ENCODE measurements around the gene PRKAG1. TPM values are rescaled to one million over a fixed set of nuclear protein-coding genes. Genes with fewer than 3 reads are reported as not detected.
A peak's percentile ranks its signal among the peaks of the same experiment; 100 is the strongest.

Gene PRKAG1
- total RNA-seq, 4 donors from 2014 or later = 55.9 to 79.9 (median 64.2) TPM

DNA sequence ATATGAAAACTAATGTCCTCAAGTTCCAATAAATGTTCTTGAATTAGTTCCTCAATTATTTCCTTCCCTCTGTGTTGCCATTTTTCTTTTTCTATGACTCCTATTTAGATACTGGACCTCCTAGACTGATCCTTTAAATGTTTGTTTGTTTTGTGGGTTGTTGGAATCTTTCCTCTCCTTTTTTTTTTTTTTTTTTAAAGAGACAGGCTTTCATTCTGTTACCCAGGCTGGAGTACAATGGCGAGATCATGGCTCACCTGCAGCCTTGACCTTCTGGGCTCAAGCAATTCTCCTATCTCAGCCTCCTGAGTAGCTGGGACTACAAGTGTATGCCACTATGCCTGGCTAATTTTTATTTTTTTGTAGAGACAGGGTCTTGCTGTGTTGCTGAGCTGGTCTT is 9.6 kb downstream of the PRKAG1 start:
- Histone ChIP-seq H3K4me1 (no peaks in the 10 kb centered on the region), H3K36me3 (peaks cover 0 to 92% of the 10 kb centered on the region in 2 donors), H3K4me3 (no peak overlapping the region), H3K27ac (no peak overlapping the region), H3K9me3 (no peaks in the 10 kb centered on the region), H3K27me3 (peaks cover 27% of the 10 kb centered on the region)
- WGBS, 2 donors (ENCODE audit: low coverage in 1 of 2) = 80% methylated on average over 1 of the region's 1 CpG; no CpG with 5 or more reads in 1 of the 2 donors
- TF ChIP-seq, protein P1, sequence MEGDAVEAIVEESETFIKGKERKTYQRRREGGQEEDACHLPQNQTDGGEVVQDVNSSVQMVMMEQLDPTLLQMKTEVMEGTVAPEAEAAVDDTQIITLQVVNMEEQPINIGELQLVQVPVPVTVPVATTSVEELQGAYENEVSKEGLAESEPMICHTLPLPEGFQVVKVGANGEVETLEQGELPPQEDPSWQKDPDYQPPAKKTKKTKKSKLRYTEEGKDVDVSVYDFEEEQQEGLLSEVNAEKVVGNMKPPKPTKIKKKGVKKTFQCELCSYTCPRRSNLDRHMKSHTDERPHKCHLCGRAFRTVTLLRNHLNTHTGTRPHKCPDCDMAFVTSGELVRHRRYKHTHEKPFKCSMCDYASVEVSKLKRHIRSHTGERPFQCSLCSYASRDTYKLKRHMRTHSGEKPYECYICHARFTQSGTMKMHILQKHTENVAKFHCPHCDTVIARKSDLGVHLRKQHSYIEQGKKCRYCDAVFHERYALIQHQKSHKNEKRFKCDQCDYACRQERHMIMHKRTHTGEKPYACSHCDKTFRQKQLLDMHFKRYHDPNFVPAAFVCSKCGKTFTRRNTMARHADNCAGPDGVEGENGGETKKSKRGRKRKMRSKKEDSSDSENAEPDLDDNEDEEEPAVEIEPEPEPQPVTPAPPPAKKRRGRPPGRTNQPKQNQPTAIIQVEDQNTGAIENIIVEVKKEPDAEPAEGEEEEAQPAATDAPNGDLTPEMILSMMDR (IDR thresholded peaks at IDR 0.05) = no peak
- TF ChIP-seq POLR2A (IDR thresholded peaks at IDR 0.05) (no peak), POLR2AphosphoS5 (IDR thresholded peaks at IDR 0.05) (no peak), EP300 (IDR thresholded peaks at IDR 0.05) (no peak)
- no peak for ATAC-seq

DNA sequence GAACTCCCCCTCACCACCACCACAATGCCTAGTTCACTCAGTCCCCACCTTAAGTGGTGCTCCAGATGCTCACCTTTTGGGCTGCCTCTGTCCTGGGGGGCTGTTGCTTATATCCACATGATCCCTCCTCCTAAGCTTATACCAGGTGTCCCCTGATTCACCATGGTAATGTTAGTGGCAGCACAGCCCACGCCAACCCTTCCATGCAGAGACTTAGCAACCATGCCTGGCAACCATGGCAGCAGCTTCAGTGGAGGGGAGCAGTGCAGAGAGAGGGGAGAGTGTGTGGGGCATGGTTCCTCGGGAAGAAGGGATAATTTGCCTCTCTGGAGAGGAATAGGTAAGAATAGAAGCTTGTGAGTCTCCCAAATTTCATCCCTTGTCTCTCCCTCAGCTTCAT is 18.2 kb downstream of the PRKAG1 start:
- Histone ChIP-seq H3K4me1 (peaks cover 5 to 41% (median 33%) of the 10 kb centered on the region in 3 donors), H3K36me3 (peaks cover 0 to 53% of the 10 kb centered on the region in 2 donors), H3K4me3 (no peak overlapping the region), H3K27ac (no peak overlapping the region), H3K9me3 (no peaks in the 10 kb centered on the region), H3K27me3 (peaks cover 98% of the 10 kb centered on the region)
- no peak for ATAC-seq
- WGBS, 2 donors (ENCODE audit: low coverage in 1 of 2) = 80 to 83% methylated on average over 1 of the region's 2 CpGs
- TF ChIP-seq POLR2AphosphoS5 (IDR thresholded peaks at IDR 0.05) = no peak

DNA sequence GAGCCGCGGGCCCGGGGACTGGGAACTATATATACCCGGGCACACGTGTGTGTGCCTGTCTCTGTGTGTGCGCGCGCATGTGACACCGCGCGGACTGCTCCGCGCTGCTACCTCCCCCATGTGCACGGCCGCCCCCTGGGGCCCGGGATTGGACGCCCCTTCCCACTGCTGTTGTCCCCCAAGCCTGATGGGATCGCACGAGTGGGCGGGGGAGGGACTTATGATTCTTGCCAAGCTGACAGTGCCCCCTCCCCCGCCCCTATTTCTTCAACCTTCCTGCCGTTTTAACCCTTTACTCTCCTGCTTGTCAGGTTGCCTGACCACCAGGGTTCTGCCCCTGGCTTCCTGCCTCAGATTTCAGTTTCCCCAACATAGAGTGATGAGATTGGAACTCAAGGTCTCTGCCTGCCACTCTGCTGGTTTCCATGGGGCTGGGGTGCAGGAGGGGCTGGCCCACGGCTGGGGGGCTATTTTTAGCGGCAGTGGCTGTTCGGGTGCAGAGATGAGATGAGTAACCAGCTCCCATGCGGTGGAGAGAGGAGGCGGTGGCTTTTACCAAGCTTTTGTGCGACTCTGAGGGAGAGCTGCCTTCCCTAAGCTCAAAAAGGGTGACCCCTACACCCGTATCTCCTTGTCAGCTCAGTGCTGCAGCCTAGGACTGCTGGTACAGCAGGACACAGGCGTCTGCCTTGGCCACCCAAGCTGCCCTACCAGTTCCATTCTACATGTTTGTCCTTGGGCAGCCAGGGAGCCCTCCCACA is 19.0 kb downstream of the PRKAG1 start, which contains the start of gene DDN:
Gene DDN, minus strand, starts transcription at position 5 of the 761 bp plus-strand sequence. CDS start 88 bp downstream, outside the sequence.
- WGBS, 2 donors (ENCODE audit: low coverage in 1 of 2) = 0% methylated on average over 3 of the region's 30 CpGs; no CpG with 5 or more reads in 1 of the 2 donors
- no peak within 1 kb of the TSS for H3K27ac ChIP-seq
- H3K9me3 ChIP-seq = no peaks in the 10 kb centered on the region
- H3K36me3 ChIP-seq = peaks cover 0 to 45% of the 10 kb centered on the region in 2 donors
- H3K27me3 ChIP-seq = peaks cover 98% of the 10 kb centered on the region
- peak within 1 kb of the TSS; percentile 8 to 53 for H3K4me3 ChIP-seq
- peaks cover 5 to 49% (median 38%) of the 10 kb centered on the region in 3 donors for H3K4me1 ChIP-seq
- TF ChIP-seq EP300 (IDR thresholded peaks at IDR 0.05) = no peak
- ATAC-seq = no peak

DNA sequence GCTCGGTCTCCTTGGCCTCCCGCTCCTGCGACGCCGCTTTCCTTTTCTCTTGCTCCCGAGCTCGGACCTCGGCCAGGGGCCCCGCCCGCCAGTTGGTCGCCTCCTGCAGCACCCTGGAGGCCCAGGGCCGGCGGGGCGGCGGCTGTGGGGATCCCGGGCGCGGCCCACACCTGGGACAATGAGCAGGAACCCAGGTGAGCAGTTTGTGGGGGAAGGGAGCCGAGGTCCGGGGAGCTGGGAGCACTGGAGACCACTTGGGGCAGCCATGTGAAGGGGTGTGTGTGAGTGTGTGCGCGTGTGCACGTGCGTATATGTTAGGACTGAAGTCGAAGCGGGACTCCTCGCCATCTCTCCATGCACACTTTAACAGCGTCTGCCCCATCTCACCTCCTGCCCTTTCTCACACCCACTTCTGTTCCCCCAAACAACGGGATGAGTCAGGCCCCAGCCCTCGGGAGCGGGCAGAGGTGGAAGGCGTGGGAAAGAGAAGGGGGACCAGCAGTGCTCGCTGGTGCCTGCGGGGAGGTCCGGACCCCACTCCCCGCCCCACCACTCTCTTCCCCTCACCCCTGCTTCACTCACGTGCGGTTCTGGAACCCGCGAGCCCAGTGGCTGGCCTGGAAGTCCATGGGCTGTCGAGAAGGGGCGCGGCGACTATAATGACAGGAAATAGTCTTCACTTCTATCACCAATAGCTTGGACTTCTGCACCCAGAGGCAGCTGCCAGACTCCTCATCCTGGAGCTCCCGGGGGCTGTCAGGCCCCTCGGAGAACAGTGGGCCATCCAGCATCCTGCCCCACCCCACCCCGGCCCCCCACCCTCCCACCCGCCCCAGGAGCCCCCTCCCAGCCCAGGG is 19.9 kb downstream of the PRKAG1 start:
- TF ChIP-seq, protein P1 (IDR thresholded peaks at IDR 0.05) = no peak
- TF ChIP-seq POLR2AphosphoS5 (IDR thresholded peaks at IDR 0.05) (no peak), EP300 (IDR thresholded peaks at IDR 0.05) (no peak), POLR2A (IDR thresholded peaks at IDR 0.05) (no peak)
- H3K4me3 ChIP-seq = peak overlapping the region; percentile 8 to 53
- H3K27ac ChIP-seq = no peak overlapping the region
- peaks cover 98% of the 10 kb centered on the region for H3K27me3 ChIP-seq
- 0 to 1% methylated on average over 1 to 21 of the region's 48 CpGs for WGBS, 2 donors (ENCODE audit: low coverage in 1 of 2)
- no peak for ATAC-seq
- peaks cover 5 to 51% (median 38%) of the 10 kb centered on the region in 3 donors for H3K4me1 ChIP-seq
- H3K36me3 ChIP-seq = peaks cover 0 to 37% of the 10 kb centered on the region in 2 donors
- H3K9me3 ChIP-seq = no peaks in the 10 kb centered on the region

DNA sequence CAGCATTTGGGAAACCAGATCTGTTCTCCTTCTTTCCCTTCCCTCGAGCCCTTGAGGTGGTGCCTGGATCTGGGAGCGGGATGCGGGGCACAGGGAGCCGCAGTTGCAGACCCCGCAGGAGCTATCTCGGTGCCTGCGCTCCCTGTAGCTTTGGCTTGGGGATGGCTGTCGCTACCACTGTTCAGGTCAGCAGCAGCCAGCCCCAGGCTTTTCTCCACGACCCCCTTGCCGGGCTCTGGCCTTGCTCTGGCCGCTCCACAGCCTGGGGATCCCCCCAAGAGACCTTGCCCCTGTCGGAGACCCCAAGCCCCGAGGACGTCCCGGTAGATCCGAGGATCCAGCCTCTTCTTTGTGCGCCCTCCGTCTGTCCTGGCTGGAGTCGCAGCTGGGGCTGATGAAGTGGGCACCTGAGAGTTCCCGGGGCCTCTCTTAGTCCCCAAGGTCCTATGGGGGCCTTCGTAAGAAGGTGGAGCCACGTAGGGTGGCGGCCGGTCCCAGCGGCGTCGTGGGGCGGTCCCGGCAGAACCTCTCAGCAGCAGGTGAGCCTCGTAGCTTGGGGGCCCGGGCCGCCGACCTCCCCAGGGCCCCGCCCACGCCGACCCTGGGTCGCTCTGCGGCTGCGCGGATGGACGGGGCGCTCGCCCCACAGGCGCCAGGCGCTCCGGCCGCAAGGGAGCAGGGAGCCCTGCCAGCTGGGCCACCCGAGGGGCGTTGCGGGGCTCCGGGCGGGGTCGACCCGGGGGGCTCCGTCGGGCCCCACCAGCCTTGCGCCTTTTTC is 20.7 kb downstream of the PRKAG1 start:
- Histone ChIP-seq H3K27ac (no peak overlapping the region), H3K9me3 (no peaks in the 10 kb centered on the region), H3K36me3 (peaks cover 0 to 29% of the 10 kb centered on the region in 2 donors), H3K27me3 (peaks cover 98% of the 10 kb centered on the region), H3K4me3 (peak overlapping the region; percentile 8 to 53), H3K4me1 (peaks cover 5 to 51% (median 38%) of the 10 kb centered on the region in 3 donors)
- no peak for ATAC-seq
- WGBS, 2 donors (ENCODE audit: low coverage in 1 of 2) = 0% methylated on average over 2 of the region's 57 CpGs; no CpG with 5 or more reads in 1 of the 2 donors
- TF ChIP-seq POLR2A (IDR thresholded peaks at IDR 0.05) (no peak), POLR2AphosphoS5 (IDR thresholded peaks at IDR 0.05) (no peak), EP300 (IDR thresholded peaks at IDR 0.05) (no peak)
- TF ChIP-seq, protein P1 (IDR thresholded peaks at IDR 0.05) = no peak

Data from gastroesophageal sphincter (tissue), 4 donors.